HCEC 1CT (cell line): Measurements from ENCODE around the gene DLX4.
A peak's percentile ranks its signal among the peaks of the same experiment; 100 is the strongest.

Experiments
- DNase-seq: peaks from one replicate; pipeline ENCODE4 v3.0.0-alpha.2; 2017

DLX4 gene

GRCh38 chr17:49969134-49969759 lies at the start of gene DLX4:
Gene DLX4, plus strand, starts transcription at chr17:49969190. Its CDS starts 279 bp downstream, at chr17:49969469.
- no peak for DNase-seq

- DNase-seq = no peak
Measured at GRCh38 chr17:49920030-49920769, 48.8 kb upstream of the DLX4 start.

GRCh38 chr17:49922095-49922494 lies 46.9 kb upstream of the DLX4 start:
- no peak for DNase-seq

GRCh38 chr17:49924116-49924515 lies 44.9 kb upstream of the DLX4 start:
- no peak for DNase-seq

GRCh38 chr17:49924589-49924988 lies 44.4 kb upstream of the DLX4 start:
- DNase-seq = no peak

- no peak for DNase-seq
Measured at GRCh38 chr17:49925921-49926320, 43.1 kb upstream of the DLX4 start.

- DNase-seq = no peak
Measured at GRCh38 chr17:49926886-49927285, 42.1 kb upstream of the DLX4 start.

GRCh38 chr17:49928126-49928800 lies 40.7 kb upstream of the DLX4 start:
- DNase-seq = no peak

- peak; percentile 6 for DNase-seq
Measured at GRCh38 chr17:49928837-49929475, 40.0 kb upstream of the DLX4 start.

GRCh38 chr17:49930880-49931279 lies 38.1 kb upstream of the DLX4 start:
- no peak for DNase-seq

- no peak for DNase-seq
Measured at GRCh38 chr17:49931416-49932137, 37.4 kb upstream of the DLX4 start.

- DNase-seq = no peak
Measured at GRCh38 chr17:49932138-49932723, 36.8 kb upstream of the DLX4 start.

GRCh38 chr17:49932901-49933300 lies 36.1 kb upstream of the DLX4 start:
- DNase-seq = no peak

- DNase-seq = no peak
Measured at GRCh38 chr17:49935526-49936210, 33.3 kb upstream of the DLX4 start.

GRCh38 chr17:49936386-49936785 lies 32.6 kb upstream of the DLX4 start:
- no peak for DNase-seq

GRCh38 chr17:49939318-49939717 lies 29.7 kb upstream of the DLX4 start:
- no peak for DNase-seq

GRCh38 chr17:49941427-49941826 lies 27.6 kb upstream of the DLX4 start:
- DNase-seq = no peak

GRCh38 chr17:49942947-49943346 lies 26.0 kb upstream of the DLX4 start:
- DNase-seq = no peak

- no peak for DNase-seq
Measured at GRCh38 chr17:49944273-49944870, 24.6 kb upstream of the DLX4 start.

- no peak for DNase-seq
Measured at GRCh38 chr17:49946208-49946607, 22.8 kb upstream of the DLX4 start.

GRCh38 chr17:49946964-49947584 lies 21.9 kb upstream of the DLX4 start:
- no peak for DNase-seq
